MCF 10A (cell line): ENCODE measurements around the gene TOX4. TPM values are rescaled to one million over a fixed set of nuclear protein-coding genes. Genes with fewer than 3 reads are reported as not detected.

Experiments
- BruUV-seq: library from RNA; stranded (reverse); fragments of 400-500 nt; replicated peaks from 2 replicates; lab custom pipeline; 2021; lab: Mats Ljungman, UMichigan
- CTCF ChIA-PET: fragments of 300-600 bp; sonication (Branson Sonifier 250); formaldehyde crosslinking; extraction: SDS; loops from one replicate; lab custom pipeline; 2021; ENCODE audit warnings: antibody characterized with exemption, inconsistent platforms; lab: Yijun Ruan, JAX
- POLR2A ChIA-PET: fragments of 300-600, 350-650 bp; sonication (Branson Sonifier 250); formaldehyde crosslinking; extraction: SDS; loops from one replicate; lab custom pipeline; 2020; ENCODE audit warnings: antibody characterized with exemption, inconsistent platforms; lab: Yijun Ruan, JAX
- DNase-seq: peaks from one replicate; pipeline ENCODE4 v3.0.0-alpha.2; 2018; ENCODE audit not compliant: unreplicated experiment
- H3K27ac Mint-ChIP-seq: one replicate; pipeline ENCODE4 v1.8.0; 2022; ENCODE audit warnings: mild to moderate bottlenecking, low read depth, mixed read lengths; ENCODE audit not compliant: unreplicated experiment
- H3K27me3 Mint-ChIP-seq: one replicate; pipeline ENCODE4 v1.8.0; 2022; ENCODE audit warnings: mixed read lengths; ENCODE audit not compliant: insufficient read depth, unreplicated experiment
- H3K36me3 Mint-ChIP-seq: one replicate; pipeline ENCODE4 v1.8.0; 2022; ENCODE audit warnings: mild to moderate bottlenecking, moderate library complexity, mixed read lengths; ENCODE audit not compliant: insufficient read depth, unreplicated experiment
- H3K4me1 Mint-ChIP-seq: one replicate; pipeline ENCODE4 v1.8.0; 2022; ENCODE audit warnings: mixed read lengths; ENCODE audit not compliant: insufficient read depth, unreplicated experiment
- H3K4me3 Mint-ChIP-seq: one replicate; pipeline ENCODE4 v1.8.0; 2022; ENCODE audit warnings: mild to moderate bottlenecking, moderate library complexity, mixed read lengths; ENCODE audit not compliant: unreplicated experiment
- H3K9me3 Mint-ChIP-seq: one replicate; pipeline ENCODE4 v1.8.0; 2022; ENCODE audit warnings: mixed read lengths; ENCODE audit not compliant: unreplicated experiment
- intact Hi-C: fragments of 100-400 bp; cut with micrococcal nuclease; formaldehyde crosslinking; loops from 2 replicates; pipeline ENCODE4 v1.14.1; 2022
- total RNA-seq: library from RNA; stranded (reverse); gene quantifications from 2 replicates; pipeline ENCODE4 v1.2.3, GENCODE V29; 2022
- TF ChIP-seq, protein P1 (sequence below): fragments of 200-600 bp; IDR thresholded peaks from one replicate; pipeline ENCODE4 v1.8.0; 2022; ENCODE audit warnings: antibody characterized with exemption, mild to moderate bottlenecking; ENCODE audit not compliant: unreplicated experiment

TOX4 gene
- total RNA-seq, 1 experiment from 2014 or later = 84.1 TPM

DNA sequence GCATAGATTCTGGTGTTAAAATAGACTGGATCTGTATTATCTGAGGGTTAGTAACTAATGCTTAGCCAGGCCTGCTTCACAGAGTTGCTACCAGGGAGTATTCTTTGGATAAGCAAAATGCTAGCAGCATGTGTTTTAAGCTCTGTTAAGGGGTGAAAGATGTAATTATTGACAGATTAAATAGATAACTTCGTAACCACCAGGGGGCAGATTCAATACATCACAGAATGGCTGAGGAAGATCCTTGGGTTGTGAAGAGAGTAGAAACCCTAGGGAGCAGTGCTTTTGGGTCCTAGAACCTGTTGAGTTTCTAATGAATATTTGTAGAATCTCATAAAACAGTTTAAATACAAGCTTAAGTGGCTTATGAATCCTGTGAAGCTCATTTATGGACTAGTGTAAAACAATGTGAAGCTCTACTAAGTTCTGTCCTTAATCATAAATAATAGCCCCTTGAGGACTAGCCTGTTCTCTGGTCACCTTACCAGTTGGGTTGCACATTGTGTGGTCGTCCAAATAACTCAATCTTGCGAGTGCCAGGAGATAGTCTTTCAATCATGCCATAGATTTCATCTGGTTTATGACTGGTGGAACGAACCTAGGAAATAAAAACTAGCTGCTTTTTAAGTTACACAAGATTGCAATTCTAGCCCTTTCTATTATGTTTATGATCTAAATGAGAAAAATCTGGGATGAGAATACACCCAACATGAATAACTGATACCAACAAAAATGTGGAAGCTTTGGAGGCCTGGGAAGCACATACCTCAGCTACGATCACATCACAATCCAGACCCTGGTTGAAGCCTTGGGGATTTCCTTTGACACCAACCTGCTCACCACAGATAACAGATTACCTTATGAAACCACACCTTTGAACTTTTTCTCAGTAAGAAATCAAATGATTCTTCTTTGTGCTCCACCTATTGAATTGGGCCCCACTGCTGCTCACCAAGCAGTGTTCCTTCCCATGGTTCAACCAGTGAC is 21.8 kb downstream of the TOX4 start:
- H3K4me3 Mint-ChIP-seq = no peak overlapping the region
- TF ChIP-seq, protein P1, sequence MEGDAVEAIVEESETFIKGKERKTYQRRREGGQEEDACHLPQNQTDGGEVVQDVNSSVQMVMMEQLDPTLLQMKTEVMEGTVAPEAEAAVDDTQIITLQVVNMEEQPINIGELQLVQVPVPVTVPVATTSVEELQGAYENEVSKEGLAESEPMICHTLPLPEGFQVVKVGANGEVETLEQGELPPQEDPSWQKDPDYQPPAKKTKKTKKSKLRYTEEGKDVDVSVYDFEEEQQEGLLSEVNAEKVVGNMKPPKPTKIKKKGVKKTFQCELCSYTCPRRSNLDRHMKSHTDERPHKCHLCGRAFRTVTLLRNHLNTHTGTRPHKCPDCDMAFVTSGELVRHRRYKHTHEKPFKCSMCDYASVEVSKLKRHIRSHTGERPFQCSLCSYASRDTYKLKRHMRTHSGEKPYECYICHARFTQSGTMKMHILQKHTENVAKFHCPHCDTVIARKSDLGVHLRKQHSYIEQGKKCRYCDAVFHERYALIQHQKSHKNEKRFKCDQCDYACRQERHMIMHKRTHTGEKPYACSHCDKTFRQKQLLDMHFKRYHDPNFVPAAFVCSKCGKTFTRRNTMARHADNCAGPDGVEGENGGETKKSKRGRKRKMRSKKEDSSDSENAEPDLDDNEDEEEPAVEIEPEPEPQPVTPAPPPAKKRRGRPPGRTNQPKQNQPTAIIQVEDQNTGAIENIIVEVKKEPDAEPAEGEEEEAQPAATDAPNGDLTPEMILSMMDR = peak; percentile 42
- ChIA-PET CTCF (interaction anchor here (0.6 to 6.0 kb wide), 31 partner anchors 8 to 306 kb away, joined by 3 to 88 read pairs (median 5); partner anchors contain the start of genes CHD8, METTL3, RAB2B and SALL2), POLR2A (interaction anchor here (0.8 to 3.9 kb wide), 8 partner anchors 9 to 58 kb away, joined by 3 to 29 read pairs (median 6); partner anchors contain the start of genes METTL3, RAB2B and TOX4)
- intact Hi-C loops = loop anchor here (1.0 kb wide), 1 partner anchor 58 kb away; no protein-coding TSS in a partner anchor
- H3K36me3 Mint-ChIP-seq = peaks cover 89% of the 10 kb centered on the region
- H3K4me1 Mint-ChIP-seq = no peaks in the 10 kb centered on the region
- peak; percentile 44 for DNase-seq
- no peak overlapping the region for H3K27ac Mint-ChIP-seq
- BruUV-seq = no TSS peak
- no peaks in the 10 kb centered on the region for H3K9me3 Mint-ChIP-seq
- no peaks in the 10 kb centered on the region for H3K27me3 Mint-ChIP-seq

DNA sequence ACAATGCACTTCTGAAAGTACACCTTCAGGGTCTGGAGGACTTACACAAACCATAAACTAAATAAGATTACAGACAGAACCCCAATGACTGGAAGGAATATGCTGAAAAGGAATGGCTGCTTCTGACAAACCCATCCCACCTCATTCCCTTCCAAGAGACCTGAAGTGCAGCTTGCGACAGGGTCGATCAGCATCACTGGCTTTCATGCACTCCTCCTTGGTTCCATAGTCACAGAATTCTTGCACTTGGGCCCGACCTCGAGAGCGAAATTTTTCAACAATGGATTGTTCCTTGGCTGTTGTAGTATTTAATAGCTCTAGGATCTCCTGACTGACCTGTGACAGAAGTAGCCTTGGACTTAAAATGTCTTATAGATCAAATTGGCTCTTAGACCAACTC is 24.6 kb downstream of the TOX4 start:
- H3K36me3 Mint-ChIP-seq = peaks cover 67% of the 10 kb centered on the region
- no peak for DNase-seq
- no peak overlapping the region for H3K27ac Mint-ChIP-seq
- ChIA-PET POLR2A (interaction anchor here (0.6 to 3.7 kb wide), 4 partner anchors 9 to 191 kb away, joined by 3 to 23 read pairs (median 6); partner anchors contain the start of gene METTL3), CTCF (interaction anchor here (0.6 to 6.0 kb wide), 8 partner anchors 8 to 437 kb away, joined by 3 to 57 read pairs (median 6); partner anchors contain the start of genes METTL3, RAB2B and TOX4)
- no peaks in the 10 kb centered on the region for H3K27me3 Mint-ChIP-seq
- no peaks in the 10 kb centered on the region for H3K9me3 Mint-ChIP-seq
- TF ChIP-seq, protein P1 = no peak
- no peaks in the 10 kb centered on the region for H3K4me1 Mint-ChIP-seq
- intact Hi-C loops = no loop called here
- H3K4me3 Mint-ChIP-seq = no peak overlapping the region
- no TSS peak for BruUV-seq

- no peak for DNase-seq
- CTCF ChIA-PET = interaction anchor here (0.6 to 1.2 kb wide), 2 partner anchors 53 to 1284 kb away, joined by 3 to 4 read pairs; no protein-coding TSS in a partner anchor
- Mint-ChIP-seq H3K4me3 (no peak overlapping the region), H3K27ac (no peak overlapping the region), H3K9me3 (no peaks in the 10 kb centered on the region), H3K4me1 (no peaks in the 10 kb centered on the region), H3K36me3 (peaks cover 61% of the 10 kb centered on the region), H3K27me3 (no peaks in the 10 kb centered on the region)
- BruUV-seq = no TSS peak
- TF ChIP-seq, protein P1 = no peak
- POLR2A ChIA-PET = interaction anchor here (0.8 to 3.7 kb wide), 3 partner anchors 7 to 26 kb away, joined by 3 to 23 read pairs (median 6); partner anchors contain the start of genes METTL3, RAB2B and TOX4
- intact Hi-C loops = no loop called here
Measured at GRCh38 chr14:21503376-21503775, 26.4 kb downstream of the TOX4 start.
